NAMALWA (cell line): ENCODE data around the gene MTURN.
A peak's percentile ranks its signal among the peaks of the same experiment; 100 is the strongest.

Experiments
- DNase-seq: peaks from one replicate; pipeline ENCODE4 v3.0.0-alpha.2; 2015; ENCODE audit warnings: low spot score

The MTURN gene

DNA sequence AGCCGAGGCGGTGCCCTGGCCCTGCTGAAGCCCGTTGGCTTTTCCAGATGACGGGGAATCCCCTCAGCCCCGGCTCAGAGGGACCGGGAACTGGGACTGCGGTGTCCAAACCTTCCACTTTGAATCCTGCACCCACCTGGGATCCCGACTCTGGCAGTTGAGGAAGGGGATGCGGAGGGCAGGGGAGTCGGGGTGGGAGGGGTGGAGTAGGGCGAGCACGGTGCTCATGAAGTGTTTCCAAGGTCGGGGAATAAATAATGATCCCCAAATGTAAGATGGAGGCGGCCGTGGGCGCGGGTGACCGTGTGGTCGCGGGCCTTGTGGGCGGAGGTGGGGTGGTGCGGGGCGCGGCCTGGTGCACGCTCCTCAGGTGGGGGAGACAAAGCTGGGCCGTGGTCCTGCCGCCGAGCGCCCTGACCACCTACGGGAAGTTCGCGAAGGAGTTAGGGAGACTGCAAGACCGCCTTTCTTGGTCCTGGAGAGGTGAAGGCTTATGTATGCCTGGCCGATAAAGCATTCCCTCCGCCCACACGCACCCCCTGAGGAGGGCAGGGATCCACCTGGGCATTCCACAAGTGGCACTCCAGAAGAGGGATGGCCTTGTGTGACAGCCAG lies 1.4 kb downstream of the MTURN start:
- no peak for DNase-seq

DNA sequence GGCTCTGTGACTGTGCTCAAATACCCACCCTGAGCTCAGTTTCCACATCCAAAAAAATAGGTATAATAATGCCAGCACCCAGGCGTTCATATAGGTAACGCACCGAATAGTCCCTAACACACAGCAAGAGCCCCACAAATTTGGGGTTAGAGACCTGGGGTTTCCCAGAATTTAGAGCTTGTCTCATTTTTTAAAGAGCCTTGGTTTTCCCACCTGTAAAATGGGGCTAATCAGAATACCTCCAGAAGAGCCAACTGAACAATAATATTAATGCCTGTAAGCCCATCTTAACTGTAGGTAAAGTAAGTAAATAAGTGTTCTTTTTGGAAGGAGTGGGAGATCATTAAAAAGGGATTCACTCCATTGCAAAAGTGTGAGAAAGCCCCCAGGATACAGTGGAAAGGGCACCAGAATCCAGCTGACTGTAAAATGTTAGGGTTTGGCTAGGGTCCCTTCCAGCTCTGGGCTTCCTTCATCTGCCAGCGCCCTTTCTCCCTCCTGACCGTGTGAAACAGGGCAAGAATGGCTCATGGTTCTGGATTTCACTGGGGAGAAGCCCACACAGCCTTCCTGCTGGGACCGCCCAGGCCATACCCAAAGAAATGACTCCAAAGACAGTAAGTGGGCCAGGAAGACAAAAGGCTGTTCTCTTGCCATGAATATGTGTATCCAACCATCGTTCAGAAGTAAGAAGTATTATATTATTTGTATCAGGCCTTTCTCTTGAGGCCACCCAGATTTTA lies 2.1 kb downstream of the MTURN start:
- no peak for DNase-seq

DNA sequence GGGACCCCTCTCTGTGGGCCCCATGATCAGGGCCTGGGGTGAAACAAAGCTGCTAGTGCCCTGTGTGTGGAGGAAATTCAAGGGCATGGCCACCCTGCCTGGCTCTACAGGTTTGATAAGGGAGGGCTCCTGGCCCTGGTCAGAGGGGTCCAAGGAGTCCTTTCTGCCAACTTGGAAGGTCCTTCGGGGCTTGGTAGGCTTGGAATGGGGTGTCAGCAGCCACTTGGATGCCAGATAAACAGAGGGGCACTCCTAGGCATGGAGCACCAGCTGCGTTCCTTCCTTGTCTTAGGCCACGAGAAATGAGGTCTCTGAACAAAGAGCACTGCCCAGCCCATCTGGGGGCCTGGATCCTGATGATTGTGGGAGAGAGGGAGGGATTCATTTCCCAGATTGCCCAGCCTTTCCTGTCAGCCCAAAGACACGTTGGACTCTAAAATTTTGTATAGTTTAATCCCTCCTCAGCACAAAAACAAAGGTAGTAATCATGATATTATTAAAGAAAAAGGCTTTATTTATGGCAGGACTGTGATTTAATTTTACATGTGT lies 5.1 kb downstream of the MTURN start:
- no peak for DNase-seq

DNA sequence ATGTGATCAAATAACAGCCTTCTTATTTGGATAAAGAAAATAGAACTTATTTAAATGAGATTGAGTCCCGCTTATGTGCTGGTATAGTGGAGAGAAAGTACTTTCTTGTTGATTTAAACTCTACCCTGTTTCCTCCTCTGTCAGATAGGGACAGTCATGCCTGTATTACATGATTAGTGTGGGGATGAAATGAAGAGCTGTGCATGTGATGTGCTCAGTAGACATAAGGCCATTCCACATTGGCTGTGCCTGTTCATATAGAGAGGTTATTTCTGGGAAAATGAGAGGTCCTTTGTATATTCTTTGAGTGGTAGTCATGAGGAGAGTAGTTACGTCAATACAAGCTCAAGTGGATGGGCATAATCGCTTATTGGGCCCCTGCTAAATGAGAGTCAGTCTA lies 5.7 kb downstream of the MTURN start:
- no peak for DNase-seq

DNA sequence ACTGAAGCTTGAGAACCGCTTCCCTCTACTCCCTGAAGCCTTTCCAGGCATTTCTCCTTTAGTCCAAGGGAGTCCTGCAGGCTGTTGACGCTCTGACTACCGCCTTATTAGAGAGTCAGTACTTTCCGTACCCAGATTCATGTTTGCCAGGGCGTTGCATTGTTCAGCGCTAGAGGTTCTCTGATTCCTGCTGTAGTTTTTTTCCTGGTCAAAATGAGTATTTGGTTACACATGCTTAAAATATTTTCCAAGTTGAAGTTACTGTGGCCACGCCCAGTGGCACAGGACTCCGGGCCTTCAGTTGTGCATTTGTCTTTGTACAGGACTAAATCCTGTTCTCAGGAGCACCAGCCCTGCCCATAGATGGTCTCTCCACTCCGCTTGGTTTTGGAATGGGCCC lies 7.9 kb downstream of the MTURN start:
- no peak for DNase-seq

DNA sequence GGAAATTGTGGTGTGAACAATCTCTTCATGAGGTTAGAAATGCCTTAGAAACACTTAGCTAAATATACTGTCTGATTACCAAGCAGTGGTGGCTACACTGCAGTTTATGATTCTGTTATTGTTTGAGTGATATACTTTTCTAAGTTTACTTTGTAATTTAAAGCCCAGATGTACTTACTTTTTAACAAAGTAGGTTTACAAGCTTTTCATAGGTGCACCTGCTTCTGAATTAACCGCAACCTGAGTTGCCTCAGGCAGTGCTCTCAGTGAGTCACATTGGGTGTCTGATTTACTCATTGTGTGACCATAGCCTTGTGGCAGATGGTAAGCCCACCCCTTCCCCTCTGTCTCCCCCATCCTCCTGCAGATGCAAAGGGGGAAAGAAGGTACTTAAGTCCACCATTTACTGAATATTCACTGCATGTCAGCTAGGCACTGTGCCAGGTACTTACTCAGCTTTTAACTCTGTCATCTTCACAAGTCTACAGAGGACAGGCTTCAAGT lies 9.0 kb downstream of the MTURN start:
- DNase-seq: no peak

DNA sequence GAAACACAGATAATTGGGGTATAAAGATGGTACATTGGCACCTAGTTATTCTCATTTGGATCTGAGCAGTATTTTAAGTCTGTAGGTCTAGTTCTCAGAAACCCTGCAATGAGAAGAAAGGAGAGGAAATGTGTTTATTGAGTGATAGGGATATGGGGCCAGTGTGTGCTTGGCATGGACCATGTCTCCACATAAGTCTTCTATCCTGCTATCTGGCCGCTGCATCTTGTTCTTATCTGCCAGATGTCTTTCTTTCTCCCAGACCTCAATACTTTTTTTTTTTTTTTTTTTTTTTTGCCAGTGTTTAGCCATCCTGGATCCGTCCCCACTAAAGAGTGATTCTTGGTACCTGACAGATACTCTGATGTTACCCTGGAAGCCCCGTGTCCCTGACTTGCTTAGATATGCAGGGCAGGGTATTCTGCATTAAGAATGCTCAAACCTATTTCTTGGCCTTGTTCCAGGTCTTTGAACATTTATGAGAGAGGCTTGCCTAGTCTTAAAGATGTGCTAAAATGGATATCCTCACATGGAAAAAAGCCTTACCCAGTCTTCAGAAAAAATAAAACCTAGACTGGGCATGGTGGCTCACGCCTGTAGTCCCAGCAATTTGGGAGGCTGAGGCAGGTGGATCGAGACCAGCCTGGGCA lies 10.0 kb downstream of the MTURN start:
- DNase-seq: no peak

DNA sequence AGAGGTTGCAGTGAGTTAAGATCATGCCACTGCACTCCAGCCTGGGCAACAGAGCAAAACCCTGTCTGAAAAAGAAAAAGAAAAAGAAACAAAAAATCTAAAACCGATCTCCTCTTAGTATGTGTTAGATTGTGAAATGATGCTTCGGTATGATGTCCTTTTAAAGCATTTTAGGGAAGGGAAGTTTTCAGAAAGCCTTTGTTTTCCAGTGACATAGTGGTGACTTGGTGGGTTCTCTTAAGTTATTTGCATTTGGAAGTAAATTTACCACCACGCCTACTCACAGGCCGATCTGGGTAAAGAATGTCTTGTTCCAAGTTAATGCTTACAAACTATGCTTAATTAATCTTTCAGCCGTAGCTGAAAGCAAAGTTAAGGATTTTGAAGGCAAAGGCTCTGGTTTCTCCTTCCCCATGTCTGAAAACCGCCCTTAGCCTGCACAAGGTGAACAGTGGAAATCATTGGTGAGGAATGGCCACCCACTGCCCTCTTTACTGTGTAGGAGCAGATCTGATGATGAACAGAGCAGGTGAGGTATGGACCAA lies 10.7 kb downstream of the MTURN start:
- no peak for DNase-seq

DNA sequence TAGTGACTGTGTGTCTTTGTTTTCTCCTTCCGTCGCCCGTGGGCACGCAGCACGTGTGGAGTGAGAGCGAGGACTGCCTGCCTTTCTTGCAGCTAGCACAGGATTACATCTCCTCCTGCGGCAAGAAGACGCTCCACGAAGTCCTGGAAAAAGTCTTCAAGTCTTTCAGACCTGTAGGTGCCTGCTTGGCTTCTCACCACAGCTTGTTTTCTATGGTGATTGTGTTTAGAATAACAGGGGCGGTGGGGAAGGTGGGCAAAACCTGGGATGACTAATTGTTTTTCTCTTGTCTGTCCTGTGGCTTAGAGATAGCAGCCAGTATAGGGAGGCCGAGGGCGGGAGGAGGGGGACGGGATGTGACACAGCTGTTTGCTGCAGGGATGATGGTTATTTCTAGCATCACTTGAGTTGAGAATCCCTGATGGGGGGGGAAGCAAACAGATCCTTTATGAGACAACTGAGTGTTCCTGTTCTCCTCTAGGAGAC lies 11.4 kb downstream of the MTURN start:
- no peak for DNase-seq

DNA sequence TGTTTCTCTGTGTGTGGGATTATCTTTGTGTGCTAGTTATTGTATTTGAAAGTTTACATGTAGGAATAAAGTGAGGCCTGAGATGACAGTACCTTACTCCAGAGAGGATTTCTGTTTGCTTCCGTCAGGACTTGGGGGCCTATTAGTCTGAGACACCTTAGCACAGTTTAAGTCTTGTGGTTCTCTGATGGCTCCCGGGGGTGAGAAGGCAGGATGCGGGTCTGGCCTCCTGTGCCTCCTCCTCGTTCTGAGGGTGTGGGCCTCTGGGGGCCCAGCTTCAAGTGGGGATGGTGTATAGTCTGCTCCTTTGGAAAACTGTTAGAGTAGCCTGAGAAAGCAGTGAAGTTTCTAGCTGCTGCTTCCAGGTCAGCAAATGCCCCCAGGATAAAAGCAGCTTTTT lies 12.4 kb downstream of the MTURN start:
- no peak for DNase-seq

DNA sequence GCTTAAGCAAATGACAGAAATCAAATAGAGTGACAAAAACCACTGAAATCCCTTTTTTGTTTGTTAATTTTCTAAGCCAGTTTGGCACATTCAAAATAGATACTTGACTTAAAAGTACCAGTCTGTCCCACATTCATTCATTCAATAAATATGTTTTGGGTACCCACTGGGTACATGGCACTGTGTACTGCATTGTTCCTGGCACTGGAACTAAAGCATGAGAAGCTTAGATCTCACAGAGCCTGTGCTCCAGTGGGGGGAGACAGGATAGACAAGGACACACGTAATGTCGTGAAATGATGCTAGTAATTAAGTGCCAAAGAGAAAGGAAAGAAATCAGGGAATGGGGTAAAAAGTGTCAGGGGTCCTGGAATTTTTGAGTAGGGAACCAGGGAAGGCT lies 13.0 kb downstream of the MTURN start:
- no peak for DNase-seq

DNA sequence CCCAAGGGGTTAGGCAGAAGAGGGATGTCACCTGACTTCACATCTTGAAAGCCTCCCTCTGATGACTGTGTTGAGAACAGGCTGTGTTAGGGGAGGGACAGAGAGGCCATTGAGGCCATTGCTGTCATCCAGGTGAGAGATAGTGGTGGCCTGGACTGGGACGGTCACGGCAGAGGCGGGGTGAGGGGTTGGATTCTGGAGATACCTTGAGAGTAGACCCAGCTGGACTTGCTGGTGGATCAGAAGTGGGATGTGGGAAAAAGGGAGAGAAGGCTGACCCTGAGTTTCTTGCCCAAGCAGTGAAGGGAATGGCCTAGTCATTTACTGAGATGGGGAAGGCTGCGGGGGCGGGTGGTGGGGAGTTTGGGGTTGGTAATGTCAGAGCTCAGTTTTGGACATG lies 13.6 kb downstream of the MTURN start:
- no peak for DNase-seq

DNA sequence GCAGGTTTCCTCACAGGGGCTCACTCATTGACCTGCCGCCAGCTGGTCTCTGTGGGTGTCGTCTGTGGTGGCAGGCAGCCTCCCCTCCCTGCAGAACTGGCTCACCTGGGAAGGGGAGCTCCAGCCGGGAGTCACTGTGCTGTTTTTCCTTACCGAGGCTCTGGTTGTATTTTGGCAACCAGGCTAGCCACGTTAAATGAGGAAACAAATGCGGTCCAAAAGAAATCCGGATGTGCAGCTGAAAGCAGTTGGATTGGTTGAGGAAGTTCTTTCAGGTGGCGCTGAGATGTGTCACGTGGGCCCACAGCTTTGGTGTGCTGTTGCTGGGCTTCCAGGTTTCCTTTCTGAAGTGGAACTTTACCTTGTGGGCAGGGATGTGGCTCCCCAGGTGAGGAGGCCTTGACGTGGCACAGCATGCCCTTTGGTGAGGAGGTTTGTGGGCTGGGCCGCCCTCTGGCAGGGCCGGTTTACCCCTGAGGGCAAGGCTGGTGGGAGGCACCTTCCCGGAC lies 14.2 kb downstream of the MTURN start:
- no peak for DNase-seq

DNA sequence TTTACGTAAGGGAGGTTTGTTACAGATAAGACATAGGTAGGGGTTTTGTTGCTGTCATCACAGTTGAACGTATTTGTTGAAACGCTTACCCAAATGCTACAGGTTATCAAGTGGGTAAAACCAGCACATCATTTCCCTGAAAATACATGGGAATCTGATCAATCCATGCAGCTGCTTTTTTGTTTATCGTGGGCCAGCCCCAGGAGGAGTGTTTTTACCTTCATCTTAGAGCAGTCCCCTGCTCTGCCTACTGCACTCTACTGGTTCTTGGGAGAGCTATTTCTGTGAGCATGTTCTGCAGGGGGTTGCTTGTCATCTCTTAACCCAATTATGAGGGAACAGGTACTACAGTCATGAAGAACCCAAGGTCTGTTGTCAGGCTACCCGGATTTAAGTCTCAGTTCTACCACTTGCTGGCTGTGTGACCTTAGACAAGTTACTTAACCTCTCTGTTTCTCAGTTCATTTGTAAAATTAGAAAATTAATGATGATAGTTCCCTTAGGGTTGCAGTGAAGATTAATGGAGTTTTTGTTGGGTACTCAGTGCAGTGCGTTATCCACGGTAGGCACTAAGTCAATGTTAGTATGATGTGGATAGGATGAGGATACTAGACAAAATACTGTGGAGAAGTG lies 15.0 kb downstream of the MTURN start:
- DNase-seq: no peak

DNA sequence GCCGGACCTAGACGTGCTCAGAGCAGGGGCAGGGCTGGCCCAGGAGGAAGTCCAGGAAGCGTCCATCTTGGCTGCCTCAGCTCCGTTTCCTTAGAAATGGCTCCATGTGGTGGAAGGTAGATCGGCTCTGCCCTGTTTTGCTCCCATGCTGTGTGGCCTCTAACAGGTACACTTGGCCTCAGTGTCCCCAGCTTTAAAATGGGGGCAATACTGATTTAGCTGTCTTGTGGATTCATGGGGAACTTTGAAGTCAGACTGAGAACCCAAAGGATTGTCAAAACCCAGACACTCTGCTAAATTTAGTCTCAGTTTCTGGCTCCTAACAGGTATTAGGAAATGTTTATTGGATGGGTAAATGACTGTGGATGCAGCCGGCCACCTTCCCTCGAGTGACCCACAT lies 15.9 kb downstream of the MTURN start:
- DNase-seq: no peak

DNA sequence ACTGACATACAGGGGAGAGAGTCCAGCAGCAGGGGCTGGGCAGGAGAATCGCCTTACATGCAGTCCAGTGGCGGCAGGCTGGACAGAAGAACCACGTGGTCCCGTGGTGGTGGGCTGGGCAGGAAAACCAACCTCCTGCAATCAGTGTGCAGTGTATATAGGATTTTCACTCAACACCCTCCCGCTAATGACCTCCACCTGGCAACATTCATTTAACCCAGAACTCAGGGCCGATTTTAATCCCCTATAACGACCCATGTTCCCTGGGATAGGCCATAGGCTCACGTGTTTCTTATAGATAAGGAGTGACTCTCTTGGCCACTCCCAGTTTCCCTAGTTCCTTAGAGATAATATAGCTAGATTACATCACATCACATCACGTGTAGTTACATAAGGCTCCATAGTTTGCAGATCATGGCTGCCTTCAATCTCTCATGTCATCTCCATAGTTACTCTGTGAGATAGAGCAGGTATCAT lies 19.4 kb downstream of the MTURN start:
- no peak for DNase-seq

DNA sequence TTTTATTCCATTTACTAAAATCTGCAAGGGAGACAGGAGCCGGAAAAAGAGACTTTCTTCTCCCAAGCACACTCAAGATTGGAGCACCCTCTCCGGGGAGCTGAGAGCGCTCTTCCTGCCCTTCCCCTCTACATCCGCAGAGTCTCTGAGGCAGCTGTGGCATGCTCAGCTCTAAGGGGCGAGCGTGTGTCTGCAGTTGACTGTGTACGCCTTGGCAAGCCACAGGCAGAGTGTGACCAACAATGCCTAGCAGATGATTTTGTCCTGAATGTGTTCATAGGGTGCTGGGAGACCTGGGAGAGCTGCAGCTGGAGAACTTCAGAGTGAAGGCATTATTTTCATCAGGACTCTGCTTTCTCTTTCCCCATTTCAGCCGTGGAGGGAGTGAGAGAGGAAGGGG lies 20.7 kb downstream of the MTURN start:
- DNase-seq: no peak

DNA sequence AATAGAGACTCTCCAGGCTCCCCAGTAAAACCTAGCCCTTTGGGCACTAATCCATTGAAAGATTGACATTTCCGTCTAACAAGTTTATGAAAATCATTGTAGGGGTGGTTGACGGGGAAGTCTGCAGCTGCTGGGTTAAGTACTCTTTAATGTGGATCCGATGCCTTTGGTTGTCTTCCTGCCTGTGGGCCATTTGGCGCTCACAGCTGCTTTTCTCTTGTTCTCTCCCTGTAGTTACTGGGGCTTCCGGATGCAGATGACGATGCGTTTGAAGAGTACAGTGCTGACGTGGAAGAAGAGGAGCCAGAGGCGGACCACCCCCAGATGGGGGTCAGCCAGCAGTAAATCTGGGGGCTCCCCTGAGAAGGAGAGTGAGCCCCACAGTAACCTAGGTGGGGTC lies 22.4 kb downstream of the MTURN start:
- DNase-seq: no peak

DNA sequence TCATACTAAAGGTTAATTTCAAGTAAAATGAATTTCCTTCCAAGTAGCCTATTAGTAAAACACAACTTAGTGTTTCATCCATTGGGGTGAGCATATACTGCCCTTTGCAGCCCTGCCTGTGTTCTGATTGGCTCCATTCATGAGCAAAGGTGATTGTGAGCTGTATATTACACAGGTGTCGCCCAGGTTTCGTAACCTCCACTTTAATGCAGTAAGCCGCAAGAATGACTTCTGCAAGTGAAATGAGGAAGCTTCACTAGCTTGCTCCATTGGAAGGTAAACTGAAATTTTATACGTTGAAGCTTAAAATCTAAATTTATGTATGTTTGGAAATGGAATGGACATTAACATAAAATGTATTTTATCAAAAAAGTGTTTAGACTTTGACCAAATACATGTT lies 24.4 kb downstream of the MTURN start:
- no peak for DNase-seq

DNA sequence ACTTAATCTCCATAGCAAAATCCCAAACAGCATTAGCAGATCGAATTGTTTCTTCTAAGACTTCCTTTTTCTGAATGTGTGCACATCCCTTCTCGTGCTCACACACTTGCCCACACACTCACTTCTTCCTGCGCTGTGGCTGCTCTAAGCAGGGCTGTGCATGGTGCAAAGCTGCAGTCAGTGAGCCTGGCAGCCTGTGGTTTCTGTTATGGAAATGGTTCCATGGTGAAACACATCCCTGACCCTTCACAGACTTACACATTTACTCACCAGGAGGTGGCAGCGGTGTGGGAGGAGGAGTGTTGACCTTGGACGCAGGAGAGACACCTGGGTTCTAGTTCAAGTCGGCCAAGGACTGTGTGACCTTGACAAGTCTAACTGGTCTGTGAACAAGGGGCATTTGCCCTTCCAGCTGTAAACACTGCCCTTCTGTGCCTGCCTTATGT lies 24.9 kb downstream of the MTURN start:
- peak; percentile 37 for DNase-seq

DNA sequence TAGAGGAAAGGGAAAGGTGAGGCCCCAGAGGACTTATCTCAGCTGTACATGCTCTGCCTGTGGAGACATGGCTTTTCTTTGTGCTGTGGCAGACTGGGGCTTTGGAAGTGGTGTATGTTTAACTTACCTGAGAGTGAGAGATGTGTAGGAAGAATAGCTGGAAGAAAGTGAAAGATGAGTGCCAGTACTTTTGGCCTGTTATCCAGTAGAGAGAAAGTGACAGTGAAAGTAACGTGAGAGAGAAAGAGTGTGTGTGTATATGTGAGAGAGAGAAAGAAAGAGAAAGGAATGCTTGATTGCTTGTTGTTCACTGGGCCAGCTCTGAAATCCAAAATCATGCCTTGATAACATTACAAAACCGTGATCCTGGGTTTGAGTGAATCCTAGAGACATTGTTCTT lies 25.5 kb downstream of the MTURN start:
- DNase-seq: no peak

DNA sequence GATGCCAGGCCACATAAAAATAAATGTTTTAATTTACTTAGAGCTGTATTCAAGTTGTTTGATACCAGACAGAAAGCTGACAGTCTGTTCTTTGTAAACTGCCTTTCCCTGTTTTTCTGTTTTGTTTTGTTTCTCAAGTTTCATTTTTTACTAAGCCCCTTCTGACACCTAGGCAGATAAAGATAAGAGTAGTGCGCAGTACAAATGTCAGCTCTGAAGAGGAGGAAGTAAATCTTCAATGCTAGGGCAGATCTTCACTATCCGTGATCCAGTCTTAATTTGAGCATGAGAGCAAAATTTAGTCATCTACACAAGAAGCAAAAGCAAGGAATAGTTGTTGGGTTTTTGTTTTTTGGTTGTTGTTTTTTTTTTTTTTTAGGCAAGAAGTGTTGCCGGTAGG lies 27.3 kb downstream of the MTURN start:
- DNase-seq: no peak
